Large intestine (tissue), 3 donors: ENCODE results near the gene MYO1G. TPM values are rescaled to one million over a fixed set of nuclear protein-coding genes. Genes with fewer than 3 reads are reported as not detected.

Experiments used
- DNase-seq, 2 donors: peaks; one replicate each; pipeline versions ENCODE4 v3.0.0 to v3.0.0-alpha.2; 2013
- H3K27ac ChIP-seq: one replicate; pipeline ENCODE4 v1.5.1; 2013; ENCODE audit warnings: low read length
- H3K27me3 ChIP-seq: 2 replicates; pipeline ENCODE4 v1.6.1; 2013; ENCODE audit warnings: low read length; ENCODE audit not compliant: control insufficient read depth, insufficient read depth
- H3K36me3 ChIP-seq: 2 replicates; pipeline ENCODE4 v1.6.1; 2013; ENCODE audit warnings: low read length; ENCODE audit not compliant: control insufficient read depth, insufficient read depth
- H3K4me1 ChIP-seq: one replicate; pipeline ENCODE4 v1.6.1; 2013; ENCODE audit warnings: low read length; ENCODE audit not compliant: control insufficient read depth, insufficient read depth
- H3K4me3 ChIP-seq: one replicate; pipeline ENCODE4 v1.5.1; 2013; ENCODE audit warnings: low read length
- H3K9me3 ChIP-seq: one replicate; pipeline ENCODE4 v1.6.1; 2013; ENCODE audit warnings: mild to moderate bottlenecking, low read depth, low read length, moderate library complexity; ENCODE audit not compliant: control insufficient read depth
- WGBS: methylation state at CpG from one replicate; pipeline ENCODE4 v1.1.5; 2013; ENCODE audit warnings: low lambda C conversion rate; ENCODE audit not compliant: insufficient coverage; 5-methylcytosine and 5-hydroxymethylcytosine counted together
- polyA plus RNA-seq: library from polyadenylated mRNA; unstranded; fragments of 120-200 nt; gene quantifications from one replicate; pipeline ENCODE4 v1.2.1, GENCODE V29; 2013

MYO1G gene
- polyA plus RNA-seq, 1 donor: 2.2 TPM

DNA sequence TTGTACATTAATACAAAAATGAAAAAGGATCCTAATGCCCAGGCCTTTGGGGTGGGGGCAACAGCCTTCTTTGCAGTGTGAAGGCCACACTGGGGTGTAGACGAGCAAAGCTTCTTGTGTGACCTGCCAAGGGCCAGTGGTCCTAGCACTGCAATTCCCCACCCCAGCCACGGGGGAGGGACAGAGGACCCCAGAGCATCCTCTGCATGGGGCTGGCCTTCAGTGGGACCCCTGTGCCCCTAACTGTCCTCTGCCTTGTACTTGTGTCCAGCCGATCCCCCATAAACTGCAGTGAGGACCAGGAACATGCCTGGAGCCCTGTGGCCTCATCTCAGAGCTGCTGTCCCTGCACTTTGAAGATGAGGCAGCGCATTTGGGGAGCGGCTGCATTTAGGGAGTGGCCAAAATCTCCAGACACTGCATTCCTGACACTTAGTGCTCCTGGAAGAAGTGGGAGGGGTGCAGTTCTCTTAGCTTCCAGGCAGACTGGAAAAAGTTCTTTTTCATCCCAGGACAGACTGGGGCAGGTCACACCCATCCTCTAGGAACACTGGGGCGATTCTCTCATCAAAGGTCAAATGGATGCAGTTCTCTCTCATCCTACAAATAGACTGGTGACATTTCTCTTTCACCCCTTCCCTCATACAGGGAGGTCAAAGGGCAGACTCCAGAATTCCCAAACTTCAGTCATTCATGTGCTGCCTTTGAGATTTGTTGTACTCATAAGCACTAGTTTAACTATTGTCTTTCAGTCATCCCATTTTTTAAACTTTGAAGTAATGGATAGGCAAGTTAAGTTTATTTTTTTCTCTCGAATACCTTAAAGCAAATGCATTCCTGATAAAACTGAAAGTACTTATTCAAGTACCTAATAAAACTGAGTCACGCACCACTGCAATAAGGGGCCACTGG is 922 bp upstream of the MYO1G start:
- no CpG with 5 or more reads among the region's 8 CpGs for WGBS
- no peaks in the 10 kb centered on the region for H3K27me3 ChIP-seq
- H3K36me3 ChIP-seq: peaks cover 44% of the 10 kb centered on the region
- H3K9me3 ChIP-seq: no peaks in the 10 kb centered on the region
- H3K27ac ChIP-seq: no peak overlapping the region
- H3K4me1 ChIP-seq: no peaks in the 10 kb centered on the region
- no peak for DNase-seq
- no peak overlapping the region for H3K4me3 ChIP-seq

DNA sequence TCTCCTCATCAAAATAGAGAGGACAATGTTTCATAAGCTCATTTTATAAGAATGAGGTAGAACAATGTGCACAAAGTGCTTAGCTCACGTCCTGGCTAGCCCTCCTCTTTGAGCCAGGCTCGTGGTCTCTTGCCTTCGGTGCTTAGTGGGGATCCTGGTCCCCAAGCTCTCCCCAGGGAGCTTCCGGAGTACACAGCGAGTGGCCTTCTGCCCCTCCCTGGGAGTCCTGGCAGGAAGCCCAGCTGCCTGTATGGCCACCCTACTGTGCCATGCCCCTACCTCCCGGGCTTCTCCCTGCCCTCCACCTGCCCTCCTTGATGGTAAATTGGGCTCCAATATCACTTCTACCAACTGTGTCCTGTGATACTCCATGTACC is 868 bp downstream of the MYO1G start:
- DNase-seq: no peak
- H3K27me3 ChIP-seq: no peaks in the 10 kb centered on the region
- WGBS: no CpG with 5 or more reads among the region's 6 CpGs
- H3K36me3 ChIP-seq: peaks cover 26% of the 10 kb centered on the region
- H3K27ac ChIP-seq: no peak overlapping the region
- H3K4me1 ChIP-seq: peaks cover 11% of the 10 kb centered on the region
- no peaks in the 10 kb centered on the region for H3K9me3 ChIP-seq
- no peak overlapping the region for H3K4me3 ChIP-seq

DNA sequence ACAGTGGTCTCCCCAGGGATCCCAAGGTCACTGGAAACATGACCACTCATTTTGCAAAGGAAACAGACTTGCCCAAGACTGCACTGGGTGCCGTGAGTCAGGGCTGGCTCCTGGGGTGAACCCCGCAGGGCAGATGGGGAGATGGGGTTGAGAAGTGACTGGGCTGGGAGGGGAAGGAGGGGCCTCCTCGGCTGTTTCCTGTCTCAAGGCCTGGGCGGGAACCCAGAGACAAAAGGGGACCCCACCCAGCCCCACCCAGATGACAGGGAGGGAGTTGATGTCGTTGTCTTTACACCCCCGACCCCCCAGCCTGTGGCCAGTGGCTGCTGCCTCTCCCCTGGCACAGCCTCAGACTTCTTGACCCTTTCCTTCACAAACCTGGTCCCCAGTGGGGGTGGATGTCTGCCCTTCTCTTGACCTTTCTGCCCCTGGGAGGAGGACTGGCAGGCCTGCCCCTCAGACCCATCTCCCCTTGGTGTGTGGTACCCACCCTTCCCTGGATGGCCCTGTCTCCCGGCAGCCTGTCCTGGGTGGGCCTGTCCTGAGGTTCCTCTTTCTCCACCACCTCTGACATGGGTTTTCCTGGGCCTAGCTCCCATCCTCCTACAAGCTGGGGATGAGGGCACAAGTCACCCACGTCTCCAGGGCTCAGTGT is 1.4 kb downstream of the MYO1G start:
- H3K4me1 ChIP-seq: peaks cover 11% of the 10 kb centered on the region
- DNase-seq: no peak
- H3K36me3 ChIP-seq: peaks cover 21% of the 10 kb centered on the region
- H3K27ac ChIP-seq: no peak overlapping the region
- H3K9me3 ChIP-seq: no peaks in the 10 kb centered on the region
- WGBS: no CpG with 5 or more reads among the region's 8 CpGs
- H3K27me3 ChIP-seq: no peaks in the 10 kb centered on the region
- H3K4me3 ChIP-seq: no peak overlapping the region

DNA sequence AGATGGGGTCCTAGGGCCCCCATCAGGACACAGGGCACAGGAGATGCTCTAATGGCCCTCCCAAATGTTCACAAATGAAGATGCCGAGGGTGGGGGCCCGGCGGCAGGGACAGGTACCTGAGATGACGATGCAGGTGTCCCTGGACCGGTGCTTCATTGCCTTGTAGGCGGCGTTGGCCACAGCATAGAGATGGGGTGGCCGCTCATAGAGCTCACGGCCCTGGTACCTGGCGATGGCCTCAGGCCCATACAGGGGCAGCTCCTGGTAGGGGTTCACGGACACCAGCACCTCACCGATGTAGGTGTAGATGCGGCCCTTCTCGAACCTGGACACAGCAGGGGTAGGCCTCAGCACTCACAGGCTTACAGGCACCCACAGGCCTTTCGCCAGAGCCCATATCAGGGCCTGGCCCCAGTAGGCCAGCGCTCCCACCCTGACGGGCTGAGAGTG is 2.0 kb downstream of the MYO1G start:
- Histone ChIP-seq H3K27me3 (no peaks in the 10 kb centered on the region), H3K27ac (no peak overlapping the region), H3K36me3 (peaks cover 19% of the 10 kb centered on the region), H3K9me3 (no peaks in the 10 kb centered on the region), H3K4me1 (peaks cover 11% of the 10 kb centered on the region), H3K4me3 (no peak overlapping the region)
- no CpG with 5 or more reads among the region's 17 CpGs for WGBS
- DNase-seq: no peak

DNA sequence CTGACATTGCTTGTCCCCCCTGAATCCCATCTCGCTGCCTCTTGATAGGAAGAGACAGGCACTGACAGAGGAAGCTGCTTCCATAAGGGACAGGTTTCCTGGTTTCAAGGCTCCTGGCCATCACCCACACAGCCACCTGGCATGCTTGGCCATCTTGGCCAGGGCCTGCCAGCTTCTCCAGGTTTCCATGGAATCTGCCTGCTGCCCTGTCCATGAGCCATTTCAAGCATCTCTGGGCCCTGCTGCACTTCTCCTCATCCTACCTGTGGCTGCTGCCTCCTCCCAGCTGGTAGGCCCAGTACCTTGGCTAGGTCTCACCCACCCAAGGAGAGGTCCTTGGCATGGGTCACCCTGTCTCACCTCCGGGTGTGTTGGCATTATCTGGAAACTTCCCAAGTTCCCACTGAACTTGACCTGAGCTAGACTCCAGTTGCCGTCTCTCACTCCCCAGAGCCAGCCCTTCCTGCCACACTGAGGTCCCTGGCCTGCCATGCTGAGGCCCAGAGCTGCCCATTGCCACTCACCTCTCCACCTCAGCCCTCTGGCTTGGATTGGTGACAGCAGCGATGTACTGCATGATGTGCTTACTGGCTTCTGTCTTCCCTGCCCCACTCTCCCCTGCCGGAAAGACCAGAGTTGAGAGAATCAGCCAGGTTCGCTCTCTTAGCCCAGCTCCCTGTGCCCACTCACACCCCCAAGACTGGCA is 2.6 kb downstream of the MYO1G start:
- WGBS: no CpG with 5 or more reads among the region's 6 CpGs
- Histone ChIP-seq H3K4me1 (peaks cover 11% of the 10 kb centered on the region), H3K9me3 (no peaks in the 10 kb centered on the region), H3K27me3 (no peaks in the 10 kb centered on the region), H3K27ac (no peak overlapping the region), H3K4me3 (no peak overlapping the region), H3K36me3 (peaks cover 14% of the 10 kb centered on the region)
- DNase-seq: no peak

DNA sequence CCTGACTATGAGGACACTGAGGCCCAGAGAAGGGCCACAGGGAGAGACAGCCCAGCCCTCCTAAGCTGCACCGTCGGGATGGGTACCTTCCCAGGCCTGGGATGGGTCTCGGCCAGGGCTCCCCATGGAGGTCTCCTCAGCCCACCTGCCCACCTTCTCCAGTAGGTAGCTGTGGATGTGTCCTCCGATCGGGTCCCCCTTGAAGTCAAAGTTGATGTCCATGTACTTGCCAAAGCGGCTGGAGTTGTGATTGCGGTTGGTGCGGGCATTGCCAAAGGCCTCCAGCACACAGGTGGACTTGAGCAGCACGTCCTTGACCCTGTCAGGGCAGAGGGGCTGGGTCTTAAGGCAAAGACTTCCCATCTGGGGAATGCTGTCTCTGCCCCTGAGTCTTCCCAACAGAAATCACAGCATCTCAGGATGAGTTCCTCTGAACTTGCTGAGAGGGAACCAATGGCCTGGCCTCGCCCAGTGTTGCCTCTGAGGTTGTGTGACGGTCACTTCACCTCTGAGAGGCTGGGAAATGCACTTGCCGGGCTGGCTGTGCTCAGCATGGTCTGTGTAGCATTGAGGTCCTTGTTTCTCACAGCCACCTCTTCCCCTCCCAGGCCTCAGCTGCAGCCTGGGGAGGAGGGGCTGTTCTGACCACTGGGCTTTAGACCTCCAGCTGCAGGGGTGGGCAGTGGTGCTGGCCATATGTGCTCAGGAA is 3.3 kb downstream of the MYO1G start:
- DNase-seq: no peak
- Histone ChIP-seq H3K9me3 (no peaks in the 10 kb centered on the region), H3K27me3 (no peaks in the 10 kb centered on the region), H3K4me1 (peaks cover 11% of the 10 kb centered on the region), H3K4me3 (no peak overlapping the region), H3K36me3 (peaks cover 8% of the 10 kb centered on the region), H3K27ac (no peak overlapping the region)
- WGBS: no CpG with 5 or more reads among the region's 12 CpGs

DNA sequence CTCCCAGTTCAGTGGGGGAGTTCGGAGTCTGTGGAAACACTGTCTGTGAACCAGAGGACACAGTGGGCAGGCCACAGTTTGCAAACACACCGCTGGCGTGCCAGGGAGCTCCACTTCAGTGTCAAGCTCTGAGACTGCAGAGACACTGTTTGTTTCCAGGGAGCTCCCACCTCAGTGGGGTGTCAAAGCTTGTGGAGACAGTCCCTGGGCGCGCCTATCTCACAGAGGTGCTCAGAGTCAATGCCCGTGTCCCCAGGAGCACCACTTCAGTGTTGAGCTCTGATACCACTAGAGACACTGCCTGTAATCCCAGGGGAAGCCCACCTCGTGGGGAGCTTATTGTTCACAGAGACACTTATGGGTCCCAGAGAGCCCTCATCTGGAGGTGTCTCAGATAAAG is 4.3 kb downstream of the MYO1G start:
- Histone ChIP-seq H3K36me3 (peaks cover 8% of the 10 kb centered on the region), H3K4me1 (peaks cover 11% of the 10 kb centered on the region), H3K4me3 (no peak overlapping the region), H3K27ac (no peak overlapping the region), H3K27me3 (no peaks in the 10 kb centered on the region), H3K9me3 (no peaks in the 10 kb centered on the region)
- no peak for DNase-seq
- no CpG with 5 or more reads among the region's 7 CpGs for WGBS

DNA sequence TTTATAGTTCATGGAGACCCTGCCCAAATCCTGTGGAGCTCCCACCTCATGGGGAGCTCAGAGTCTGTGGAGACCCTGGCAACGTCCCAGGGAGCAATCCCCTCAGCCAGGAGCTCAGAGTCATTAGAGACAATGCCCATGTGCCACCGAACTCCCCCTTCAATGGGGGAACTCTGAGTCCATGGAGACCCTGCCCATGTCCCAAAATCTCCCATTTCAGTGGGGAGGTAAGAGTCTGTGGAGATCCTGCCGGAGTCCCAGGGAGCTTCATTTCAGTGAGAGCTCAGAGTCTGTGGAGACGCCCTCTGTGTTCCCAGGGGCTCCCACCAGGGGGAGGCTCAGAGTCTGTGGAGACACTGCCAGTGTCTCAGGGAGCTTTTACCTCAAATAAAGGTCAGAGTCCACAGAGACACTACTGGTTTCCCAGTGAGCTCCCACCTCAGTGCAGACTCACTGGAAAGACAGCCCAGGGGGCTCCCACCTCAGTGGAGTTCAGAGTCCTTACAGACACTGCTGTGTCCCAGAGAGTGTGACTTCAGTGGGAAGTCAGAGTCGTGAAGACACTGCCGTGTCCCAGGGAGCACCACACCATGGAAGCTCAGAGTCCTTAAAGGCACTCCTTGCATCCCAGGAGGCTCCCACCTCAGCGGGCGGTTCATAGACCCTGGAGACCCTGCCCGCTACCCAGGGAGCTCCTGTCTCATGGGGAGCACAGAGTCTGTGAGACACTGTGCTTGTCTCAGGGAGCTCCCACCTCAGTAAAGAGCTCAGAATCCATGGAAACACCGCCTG is 5.0 kb downstream of the MYO1G start:
- H3K4me3 ChIP-seq: no peak overlapping the region
- H3K4me1 ChIP-seq: peaks cover 11% of the 10 kb centered on the region
- no CpG with 5 or more reads among the region's 10 CpGs for WGBS
- peak; percentile 71 to 81 for DNase-seq
- H3K9me3 ChIP-seq: no peaks in the 10 kb centered on the region
- H3K36me3 ChIP-seq: peaks cover 8% of the 10 kb centered on the region
- no peaks in the 10 kb centered on the region for H3K27me3 ChIP-seq
- H3K27ac ChIP-seq: no peak overlapping the region

DNA sequence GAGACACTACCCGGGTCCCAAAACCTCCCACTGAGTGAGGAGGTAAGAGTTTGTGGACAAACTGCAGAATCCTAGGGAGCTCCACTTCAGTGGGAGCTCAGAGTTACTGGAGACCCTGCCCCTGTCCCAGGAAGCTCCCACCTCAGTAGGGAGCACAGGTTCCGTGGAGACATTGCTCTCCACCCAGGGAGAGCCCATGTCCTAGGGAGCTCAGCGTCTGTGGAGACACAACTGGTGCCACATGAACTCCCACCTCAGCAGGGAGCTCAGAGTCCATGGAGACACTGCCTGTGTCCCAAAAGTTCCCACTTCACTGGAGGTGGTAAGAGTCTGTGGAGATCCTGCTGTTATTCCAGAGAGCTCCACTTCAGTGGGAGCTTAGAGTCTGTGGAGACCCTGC is 6.3 kb downstream of the MYO1G start:
- Histone ChIP-seq H3K9me3 (no peaks in the 10 kb centered on the region), H3K27me3 (no peaks in the 10 kb centered on the region), H3K4me1 (peaks cover 11% of the 10 kb centered on the region), H3K27ac (no peak overlapping the region), H3K4me3 (no peak overlapping the region), H3K36me3 (peaks cover 5% of the 10 kb centered on the region)
- DNase-seq: no peak
- WGBS: no CpG with 5 or more reads among the region's 3 CpGs
